ENCODE results near the gene TCIRG1.

The TCIRG1 gene

GRCh38 chr11:68067991-68068390 is 29.2 kb downstream of the TCIRG1 start:
- no peak for TF ChIP-seq EGR1 (IDR thresholded peaks at IDR 0.05)
- no peak for TF ChIP-seq CREB1 (IDR thresholded peaks at IDR 0.05; ENCODE audit: low read depth)
- TF ChIP-seq, protein P1, sequence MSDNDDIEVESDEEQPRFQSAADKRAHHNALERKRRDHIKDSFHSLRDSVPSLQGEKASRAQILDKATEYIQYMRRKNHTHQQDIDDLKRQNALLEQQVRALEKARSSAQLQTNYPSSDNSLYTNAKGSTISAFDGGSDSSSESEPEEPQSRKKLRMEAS (IDR thresholded peaks at IDR 0.05) = no peak
- TF ChIP-seq ZBTB7A (IDR thresholded peaks at IDR 0.05; ENCODE audit: low read depth) = no peak
- TF ChIP-seq EP300 (IDR thresholded peaks at IDR 0.05; ENCODE audit: borderline replicate concordance) = no peak
- TF ChIP-seq, protein P2, sequence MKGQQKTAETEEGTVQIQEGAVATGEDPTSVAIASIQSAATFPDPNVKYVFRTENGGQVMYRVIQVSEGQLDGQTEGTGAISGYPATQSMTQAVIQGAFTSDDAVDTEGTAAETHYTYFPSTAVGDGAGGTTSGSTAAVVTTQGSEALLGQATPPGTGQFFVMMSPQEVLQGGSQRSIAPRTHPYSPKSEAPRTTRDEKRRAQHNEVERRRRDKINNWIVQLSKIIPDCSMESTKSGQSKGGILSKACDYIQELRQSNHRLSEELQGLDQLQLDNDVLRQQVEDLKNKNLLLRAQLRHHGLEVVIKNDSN (IDR thresholded peaks at IDR 0.05) = no peak

- TF ChIP-seq TAF1 (IDR thresholded peaks at IDR 0.05; ENCODE audit: low read depth) (no peak), EP300 (IDR thresholded peaks at IDR 0.05; ENCODE audit: borderline replicate concordance) (no peak), TEAD4 (IDR thresholded peaks at IDR 0.05) (no peak), EGR1 (IDR thresholded peaks at IDR 0.05) (no peak), NFIC (IDR thresholded peaks at IDR 0.05) (no peak), ZBTB7A (IDR thresholded peaks at IDR 0.05; ENCODE audit: low read depth) (no peak), YY1 (IDR thresholded peaks at IDR 0.05; ENCODE audit: low read depth) (no peak), FOXM1 (IDR thresholded peaks at IDR 0.05; ENCODE audit: borderline replicate concordance, low read depth) (no peak), CREB1 (IDR thresholded peaks at IDR 0.05; ENCODE audit: low read depth) (no peak), CEBPB (IDR thresholded peaks at IDR 0.05) (no peak), RAD21 (IDR thresholded peaks at IDR 0.05; ENCODE audit: low read depth) (no peak), TCF12 (IDR thresholded peaks at IDR 0.05; ENCODE audit: low read depth) (no peak)
- TF ChIP-seq, protein P1 (IDR thresholded peaks at IDR 0.05) = no peak
- TF ChIP-seq, protein P3, sequence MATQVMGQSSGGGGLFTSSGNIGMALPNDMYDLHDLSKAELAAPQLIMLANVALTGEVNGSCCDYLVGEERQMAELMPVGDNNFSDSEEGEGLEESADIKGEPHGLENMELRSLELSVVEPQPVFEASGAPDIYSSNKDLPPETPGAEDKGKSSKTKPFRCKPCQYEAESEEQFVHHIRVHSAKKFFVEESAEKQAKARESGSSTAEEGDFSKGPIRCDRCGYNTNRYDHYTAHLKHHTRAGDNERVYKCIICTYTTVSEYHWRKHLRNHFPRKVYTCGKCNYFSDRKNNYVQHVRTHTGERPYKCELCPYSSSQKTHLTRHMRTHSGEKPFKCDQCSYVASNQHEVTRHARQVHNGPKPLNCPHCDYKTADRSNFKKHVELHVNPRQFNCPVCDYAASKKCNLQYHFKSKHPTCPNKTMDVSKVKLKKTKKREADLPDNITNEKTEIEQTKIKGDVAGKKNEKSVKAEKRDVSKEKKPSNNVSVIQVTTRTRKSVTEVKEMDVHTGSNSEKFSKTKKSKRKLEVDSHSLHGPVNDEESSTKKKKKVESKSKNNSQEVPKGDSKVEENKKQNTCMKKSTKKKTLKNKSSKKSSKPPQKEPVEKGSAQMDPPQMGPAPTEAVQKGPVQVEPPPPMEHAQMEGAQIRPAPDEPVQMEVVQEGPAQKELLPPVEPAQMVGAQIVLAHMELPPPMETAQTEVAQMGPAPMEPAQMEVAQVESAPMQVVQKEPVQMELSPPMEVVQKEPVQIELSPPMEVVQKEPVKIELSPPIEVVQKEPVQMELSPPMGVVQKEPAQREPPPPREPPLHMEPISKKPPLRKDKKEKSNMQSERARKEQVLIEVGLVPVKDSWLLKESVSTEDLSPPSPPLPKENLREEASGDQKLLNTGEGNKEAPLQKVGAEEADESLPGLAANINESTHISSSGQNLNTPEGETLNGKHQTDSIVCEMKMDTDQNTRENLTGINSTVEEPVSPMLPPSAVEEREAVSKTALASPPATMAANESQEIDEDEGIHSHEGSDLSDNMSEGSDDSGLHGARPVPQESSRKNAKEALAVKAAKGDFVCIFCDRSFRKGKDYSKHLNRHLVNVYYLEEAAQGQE (IDR thresholded peaks at IDR 0.05; ENCODE audit: low read depth) = no peak
- TF ChIP-seq, protein P2 (IDR thresholded peaks at IDR 0.05) = no peak
Measured at GRCh38 chr11:68071281-68072048, 32.6 kb downstream of the TCIRG1 start.

GRCh38 chr11:68074584-68075352 is 35.9 kb downstream of the TCIRG1 start:
- TF ChIP-seq TCF12 (IDR thresholded peaks at IDR 0.05; ENCODE audit: low read depth) (no peak), TAF1 (IDR thresholded peaks at IDR 0.05; ENCODE audit: low read depth) (no peak), ZBTB7A (IDR thresholded peaks at IDR 0.05; ENCODE audit: low read depth) (no peak), EP300 (IDR thresholded peaks at IDR 0.05; ENCODE audit: borderline replicate concordance) (no peak), YY1 (IDR thresholded peaks at IDR 0.05; ENCODE audit: low read depth) (no peak), CEBPB (IDR thresholded peaks at IDR 0.05) (no peak), RAD21 (IDR thresholded peaks at IDR 0.05; ENCODE audit: low read depth) (no peak), NFIC (IDR thresholded peaks at IDR 0.05) (no peak), CREB1 (IDR thresholded peaks at IDR 0.05; ENCODE audit: low read depth) (no peak), EGR1 (IDR thresholded peaks at IDR 0.05) (no peak), FOXM1 (IDR thresholded peaks at IDR 0.05; ENCODE audit: borderline replicate concordance, low read depth) (no peak), TEAD4 (IDR thresholded peaks at IDR 0.05) (no peak)
- TF ChIP-seq, protein P1 (IDR thresholded peaks at IDR 0.05) = no peak
- TF ChIP-seq, protein P3 (IDR thresholded peaks at IDR 0.05; ENCODE audit: low read depth) = no peak
- TF ChIP-seq, protein P2 (IDR thresholded peaks at IDR 0.05) = no peak

DNA sequence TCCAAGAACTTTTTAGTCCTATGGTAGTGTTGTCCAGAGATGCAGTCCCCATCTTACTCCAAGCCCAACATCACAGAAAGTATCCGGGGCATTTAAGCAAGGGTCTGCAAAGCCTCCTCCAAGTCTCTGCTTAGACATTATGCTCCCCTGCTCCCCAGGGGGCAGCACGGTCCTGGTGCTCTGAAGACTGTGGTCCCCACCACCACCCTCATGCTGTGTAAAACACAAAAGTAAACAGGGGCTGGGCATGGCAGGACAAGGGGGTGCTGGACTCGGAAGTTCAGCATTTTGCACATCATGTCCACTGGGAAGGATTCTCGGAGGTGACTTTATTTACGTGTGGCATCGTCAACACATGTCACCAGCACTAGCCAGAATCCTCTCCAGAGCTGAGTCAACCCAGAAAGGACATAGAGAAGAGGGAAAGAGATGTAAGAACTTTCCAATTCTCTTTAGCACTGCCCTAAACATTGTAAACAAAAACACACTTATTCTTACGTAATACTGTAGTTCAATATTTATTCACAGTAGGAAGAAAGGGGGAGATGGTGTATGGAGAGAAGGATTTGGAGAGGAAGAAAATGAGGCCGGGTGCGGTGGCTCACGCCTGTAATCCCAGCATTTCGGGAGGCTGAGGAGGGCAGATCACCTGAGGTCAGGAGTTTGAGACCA is 37.7 kb downstream of the TCIRG1 start:
- TF ChIP-seq NFIC (IDR thresholded peaks at IDR 0.05) = no peak
- no peak for TF ChIP-seq ZBTB7A (IDR thresholded peaks at IDR 0.05; ENCODE audit: low read depth)
- no peak for TF ChIP-seq TEAD4 (IDR thresholded peaks at IDR 0.05)
- TF ChIP-seq FOXM1 (IDR thresholded peaks at IDR 0.05; ENCODE audit: borderline replicate concordance, low read depth) = no peak
- TF ChIP-seq, protein P3 (IDR thresholded peaks at IDR 0.05; ENCODE audit: low read depth) = no peak
- TF ChIP-seq, protein P2 (IDR thresholded peaks at IDR 0.05) = no peak
- TF ChIP-seq RAD21 (IDR thresholded peaks at IDR 0.05; ENCODE audit: low read depth) = no peak
- TF ChIP-seq EP300 (IDR thresholded peaks at IDR 0.05; ENCODE audit: borderline replicate concordance) = no peak
- no peak for TF ChIP-seq CREB1 (IDR thresholded peaks at IDR 0.05; ENCODE audit: low read depth)
- TF ChIP-seq, protein P1 (IDR thresholded peaks at IDR 0.05) = no peak
- TF ChIP-seq YY1 (IDR thresholded peaks at IDR 0.05; ENCODE audit: low read depth) = no peak
- no peak for TF ChIP-seq TCF12 (IDR thresholded peaks at IDR 0.05; ENCODE audit: low read depth)
- no peak for TF ChIP-seq CEBPB (IDR thresholded peaks at IDR 0.05)
- TF ChIP-seq EGR1 (IDR thresholded peaks at IDR 0.05) = no peak
- no peak for TF ChIP-seq TAF1 (IDR thresholded peaks at IDR 0.05; ENCODE audit: low read depth)
